Panc1 (cell line): ENCODE results near the gene IGIP.

ENCODE experiments used
- CTCF ChIP-seq: fragments of 450-650 bp; IDR thresholded peaks from 2 replicates; pipeline ENCODE4 v1.5.1; 2017; ENCODE audit warnings: mild to moderate bottlenecking
- POLR2AphosphoS5 ChIP-seq: IDR thresholded peaks from 2 replicates; pipeline ENCODE4 v1.6.1; 2012; ENCODE audit warnings: mild to moderate bottlenecking, low read depth, low read length, moderate library complexity
- REST ChIP-seq, 2 experiments: IDR thresholded peaks; 2 replicates each; pipeline ENCODE4 v1.6.1; 2011 to 2012; ENCODE audit warnings: low read depth in 2 of 2, control low read depth in 1 of 2, low read length in 1 of 2, mild to moderate bottlenecking in 1 of 2, moderate library complexity in 1 of 2; ENCODE audit not compliant: insufficient read depth in 1 of 2
- SIN3A ChIP-seq: IDR thresholded peaks from 2 replicates; pipeline ENCODE4 v1.6.1; 2012; ENCODE audit warnings: low read depth, mild to moderate bottlenecking, low read length, moderate library complexity, borderline replicate concordance; ENCODE audit not compliant: insufficient read depth
- TCF7L2 ChIP-seq: IDR thresholded peaks from 2 replicates; pipeline ENCODE4 v1.6.1; 2011; ENCODE audit warnings: mild to moderate bottlenecking, low read depth, low read length, inconsistent platforms

GRCh38 chr5:140133514-140134167 lies 7.9 kb downstream of the IGIP start:
- TF ChIP-seq CTCF (no peak; the same call in 1 of the 2 replicates), POLR2AphosphoS5 (no peak), SIN3A (no peak), REST (IDR thresholded peaks at IDR 0.05; ENCODE audit: insufficient read depth in 1 of 2, low read depth in 2 of 2, low read length in 1 of 2) (no peak), TCF7L2 (no peak)
